MCF 10A (cell line): ENCODE data around the gene MICALL2. TPM values are rescaled to one million over a fixed set of nuclear protein-coding genes. Genes with fewer than 3 reads are reported as not detected.

ENCODE experiments used
- BruUV-seq: library from RNA; stranded (reverse); fragments of 400-500 nt; replicated peaks from 2 replicates; lab custom pipeline; 2021; lab: Mats Ljungman, UMichigan
- CTCF ChIA-PET: fragments of 300-600 bp; sonication (Branson Sonifier 250); formaldehyde crosslinking; extraction: SDS; loops from one replicate; lab custom pipeline; 2021; ENCODE audit warnings: antibody characterized with exemption, inconsistent platforms; lab: Yijun Ruan, JAX
- POLR2A ChIA-PET: fragments of 300-600, 350-650 bp; sonication (Branson Sonifier 250); formaldehyde crosslinking; extraction: SDS; loops from one replicate; lab custom pipeline; 2020; ENCODE audit warnings: antibody characterized with exemption, inconsistent platforms; lab: Yijun Ruan, JAX
- DNase-seq: peaks from one replicate; pipeline ENCODE4 v3.0.0-alpha.2; 2018; ENCODE audit not compliant: unreplicated experiment
- H3K27ac Mint-ChIP-seq: one replicate; pipeline ENCODE4 v1.8.0; 2022; ENCODE audit warnings: mild to moderate bottlenecking, low read depth, mixed read lengths; ENCODE audit not compliant: unreplicated experiment
- H3K27me3 Mint-ChIP-seq: one replicate; pipeline ENCODE4 v1.8.0; 2022; ENCODE audit warnings: mixed read lengths; ENCODE audit not compliant: insufficient read depth, unreplicated experiment
- H3K36me3 Mint-ChIP-seq: one replicate; pipeline ENCODE4 v1.8.0; 2022; ENCODE audit warnings: mild to moderate bottlenecking, moderate library complexity, mixed read lengths; ENCODE audit not compliant: insufficient read depth, unreplicated experiment
- H3K4me1 Mint-ChIP-seq: one replicate; pipeline ENCODE4 v1.8.0; 2022; ENCODE audit warnings: mixed read lengths; ENCODE audit not compliant: insufficient read depth, unreplicated experiment
- H3K4me3 Mint-ChIP-seq: one replicate; pipeline ENCODE4 v1.8.0; 2022; ENCODE audit warnings: mild to moderate bottlenecking, moderate library complexity, mixed read lengths; ENCODE audit not compliant: unreplicated experiment
- H3K9me3 Mint-ChIP-seq: one replicate; pipeline ENCODE4 v1.8.0; 2022; ENCODE audit warnings: mixed read lengths; ENCODE audit not compliant: unreplicated experiment
- intact Hi-C: fragments of 100-400 bp; cut with micrococcal nuclease; formaldehyde crosslinking; loops from 2 replicates; pipeline ENCODE4 v1.14.1; 2022
- total RNA-seq: library from RNA; stranded (reverse); gene quantifications from 2 replicates; pipeline ENCODE4 v1.2.3, GENCODE V29; 2022
- TF ChIP-seq, protein P1 (sequence below): fragments of 200-600 bp; IDR thresholded peaks from one replicate; pipeline ENCODE4 v1.8.0; 2022; ENCODE audit warnings: antibody characterized with exemption, mild to moderate bottlenecking; ENCODE audit not compliant: unreplicated experiment

The MICALL2 gene
- total RNA-seq, 1 experiment from 2014 or later: 15.8 TPM

- CTCF ChIA-PET: no interaction called here
- no peak for DNase-seq
- no peaks in the 10 kb centered on the region for H3K4me1 Mint-ChIP-seq
- peaks cover 31% of the 10 kb centered on the region for H3K27me3 Mint-ChIP-seq
- TF ChIP-seq, protein P1, sequence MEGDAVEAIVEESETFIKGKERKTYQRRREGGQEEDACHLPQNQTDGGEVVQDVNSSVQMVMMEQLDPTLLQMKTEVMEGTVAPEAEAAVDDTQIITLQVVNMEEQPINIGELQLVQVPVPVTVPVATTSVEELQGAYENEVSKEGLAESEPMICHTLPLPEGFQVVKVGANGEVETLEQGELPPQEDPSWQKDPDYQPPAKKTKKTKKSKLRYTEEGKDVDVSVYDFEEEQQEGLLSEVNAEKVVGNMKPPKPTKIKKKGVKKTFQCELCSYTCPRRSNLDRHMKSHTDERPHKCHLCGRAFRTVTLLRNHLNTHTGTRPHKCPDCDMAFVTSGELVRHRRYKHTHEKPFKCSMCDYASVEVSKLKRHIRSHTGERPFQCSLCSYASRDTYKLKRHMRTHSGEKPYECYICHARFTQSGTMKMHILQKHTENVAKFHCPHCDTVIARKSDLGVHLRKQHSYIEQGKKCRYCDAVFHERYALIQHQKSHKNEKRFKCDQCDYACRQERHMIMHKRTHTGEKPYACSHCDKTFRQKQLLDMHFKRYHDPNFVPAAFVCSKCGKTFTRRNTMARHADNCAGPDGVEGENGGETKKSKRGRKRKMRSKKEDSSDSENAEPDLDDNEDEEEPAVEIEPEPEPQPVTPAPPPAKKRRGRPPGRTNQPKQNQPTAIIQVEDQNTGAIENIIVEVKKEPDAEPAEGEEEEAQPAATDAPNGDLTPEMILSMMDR: no peak
- BruUV-seq: no TSS peak
- intact Hi-C loops: no loop called here
- POLR2A ChIA-PET: no interaction called here
- no peaks in the 10 kb centered on the region for H3K9me3 Mint-ChIP-seq
- no peak overlapping the region for H3K27ac Mint-ChIP-seq
- H3K4me3 Mint-ChIP-seq: no peak overlapping the region
- no peaks in the 10 kb centered on the region for H3K36me3 Mint-ChIP-seq
Measured at GRCh38 chr7:1391449-1391848, 67.8 kb downstream of the MICALL2 start.

GRCh38 chr7:1388703-1389335 lies 70.5 kb downstream of the MICALL2 start:
- POLR2A ChIA-PET: no interaction called here
- Mint-ChIP-seq H3K27ac (no peak overlapping the region), H3K36me3 (no peaks in the 10 kb centered on the region), H3K4me1 (no peaks in the 10 kb centered on the region), H3K4me3 (no peak overlapping the region), H3K9me3 (no peaks in the 10 kb centered on the region), H3K27me3 (peaks cover 47% of the 10 kb centered on the region)
- CTCF ChIA-PET: interaction anchor here (0.7 kb wide), 1 partner anchor 252 kb away, joined by 3 read pairs; no protein-coding TSS in a partner anchor
- TF ChIP-seq, protein P1: no peak
- no TSS peak for BruUV-seq
- DNase-seq: no peak
- intact Hi-C loops: no loop called here

GRCh38 chr7:1388021-1388702 lies 71.1 kb downstream of the MICALL2 start:
- Mint-ChIP-seq H3K9me3 (no peaks in the 10 kb centered on the region), H3K4me1 (no peaks in the 10 kb centered on the region), H3K27ac (no peak overlapping the region), H3K36me3 (no peaks in the 10 kb centered on the region), H3K4me3 (no peak overlapping the region), H3K27me3 (peaks cover 48% of the 10 kb centered on the region)
- BruUV-seq: no TSS peak
- POLR2A ChIA-PET: no interaction called here
- CTCF ChIA-PET: interaction anchor here (0.7 kb wide), 1 partner anchor 251 kb away, joined by 3 read pairs; no protein-coding TSS in a partner anchor
- intact Hi-C loops: no loop called here
- TF ChIP-seq, protein P1: no peak
- no peak for DNase-seq

DNA sequence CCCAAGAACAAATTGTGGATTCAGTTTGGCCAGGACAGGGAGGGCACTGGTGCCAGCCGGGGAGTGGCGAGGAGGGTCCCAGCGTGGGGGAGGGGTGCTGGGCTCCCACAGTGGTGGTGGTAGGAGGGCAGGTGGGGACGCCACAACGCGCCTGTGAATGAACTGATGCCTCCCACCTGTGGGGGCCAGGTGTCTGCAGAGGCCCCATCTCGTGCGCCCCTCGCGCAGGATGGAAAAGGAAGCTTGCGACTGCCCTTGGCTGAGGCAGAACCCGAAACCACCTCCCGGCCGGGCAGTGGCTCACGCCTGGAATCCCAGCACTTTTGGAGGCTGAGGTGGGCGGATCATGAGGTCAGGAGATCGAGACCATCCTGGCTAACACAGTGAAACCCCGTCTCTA lies 72.0 kb downstream of the MICALL2 start:
- Mint-ChIP-seq H3K36me3 (no peaks in the 10 kb centered on the region), H3K4me1 (no peaks in the 10 kb centered on the region), H3K27me3 (peaks cover 48% of the 10 kb centered on the region), H3K9me3 (no peaks in the 10 kb centered on the region), H3K27ac (no peak overlapping the region), H3K4me3 (no peak overlapping the region)
- DNase-seq: no peak
- BruUV-seq: no TSS peak
- intact Hi-C loops: no loop called here
- ChIA-PET CTCF (no interaction called here), POLR2A (no interaction called here)
- TF ChIP-seq, protein P1: no peak
